Purkinje cell (primary cell): Measurements from ENCODE around the gene PAPOLB. TPM values are rescaled to one million over a fixed set of nuclear protein-coding genes. Genes with fewer than 3 reads are reported as not detected.

ENCODE experiments used
- polyA plus RNA-seq: library from polyadenylated mRNA; unstranded; fragments of >200 nt; fragmentation: Nextera tagmentation; gene quantifications from 2 replicates; pipeline ENCODE4 v1.2.1, GENCODE V29; 2014

PAPOLB gene
- polyA plus RNA-seq: 0.13 TPM in 1 of 2 replicates, not detected in the other

GRCh38 chr7:4861673-4862072, at the start of gene PAPOLB:
TSS of gene PAPOLB (minus strand) at chr7:4862030. CDS start at chr7:4861810, 220 bp downstream.

GRCh38 chr7:4883372-4884144, 21.7 kb upstream of the PAPOLB start, which contains the start of gene RADIL:
TSS of gene RADIL (minus strand) at chr7:4883716. CDS start at chr7:4878139, 5,577 bp downstream.

Other genes starting within 250 kb of the PAPOLB start
- 0.78 and 0.84 TPM in 2 replicates for gene FOXK1, start 179.7 kb downstream of the PAPOLB start, polyA plus RNA-seq
- gene AP5Z1, start 86.4 kb downstream of the PAPOLB start, polyA plus RNA-seq: 0.94 and 7.0 TPM in 2 replicates
- 0.32 and 0.52 TPM in 2 replicates for gene RADIL, start 21.7 kb upstream of the PAPOLB start, polyA plus RNA-seq
- gene MMD2, start 97.2 kb upstream of the PAPOLB start, polyA plus RNA-seq: 0.27 and 1.4 TPM in 2 replicates
- gene RBAK, start 183.8 kb upstream of the PAPOLB start, polyA plus RNA-seq: 6.3 and 8.3 TPM in 2 replicates